SJSA1 (cell line): Measurements from ENCODE around the gene GPR137. TPM values are rescaled to one million over a fixed set of nuclear protein-coding genes. Genes with fewer than 3 reads are reported as not detected.
"Not testable (repeated sequence)": the region's sequence is repeated elsewhere in the genome, so short reads cannot be mapped to it uniquely, and the experiment has no call there.

Source experiments
- DNase-seq, 2 experiments: peaks; one replicate each; pipeline ENCODE4 v3.0.0-alpha.2; 2015 to 2020; ENCODE audit warnings: low spot score in 2 of 2, low read depth in 1 of 2
- H3K27ac ChIP-seq: fragments of 250-450 bp; sonication (Bioruptor Pico); 2 replicates; pipeline ENCODE4 v1.5.1; 2020; ENCODE audit warnings: mild to moderate bottlenecking, moderate library complexity
- H3K27me3 ChIP-seq: fragments of 250-450 bp; sonication (Bioruptor Pico); replicated peaks from 2 replicates; pipeline ENCODE4 v1.5.1; 2020; ENCODE audit warnings: mild to moderate bottlenecking, moderate library complexity
- H3K36me3 ChIP-seq: fragments of 250-450 bp; sonication (Bioruptor Pico); 2 replicates; pipeline ENCODE4 v1.5.1; 2020; ENCODE audit warnings: mild to moderate bottlenecking
- H3K4me1 ChIP-seq: fragments of 250-450 bp; sonication (Bioruptor Pico); replicated peaks from 2 replicates; pipeline ENCODE4 v1.6.1; 2021; ENCODE audit warnings: mild to moderate bottlenecking
- H3K4me3 ChIP-seq: fragments of 250-450 bp; sonication (Bioruptor Pico); 2 replicates; pipeline ENCODE4 v1.5.1; 2020; ENCODE audit warnings: mild to moderate bottlenecking
- H3K9me3 ChIP-seq: fragments of 250-450 bp; sonication (Bioruptor Pico); replicated peaks from 2 replicates; pipeline ENCODE4 v1.5.1; 2020; ENCODE audit warnings: mild to moderate bottlenecking
- total RNA-seq: library from RNA; depleted of rRNA; stranded (reverse); fragments of >200 nt; shearing (Covaris generic); gene quantifications from 2 replicates; pipeline ENCODE4 v1.2.3, GENCODE V29; 2014

GPR137 gene
- total RNA-seq, 1 experiment from 2014 or later, result 25.4 TPM

DNA sequence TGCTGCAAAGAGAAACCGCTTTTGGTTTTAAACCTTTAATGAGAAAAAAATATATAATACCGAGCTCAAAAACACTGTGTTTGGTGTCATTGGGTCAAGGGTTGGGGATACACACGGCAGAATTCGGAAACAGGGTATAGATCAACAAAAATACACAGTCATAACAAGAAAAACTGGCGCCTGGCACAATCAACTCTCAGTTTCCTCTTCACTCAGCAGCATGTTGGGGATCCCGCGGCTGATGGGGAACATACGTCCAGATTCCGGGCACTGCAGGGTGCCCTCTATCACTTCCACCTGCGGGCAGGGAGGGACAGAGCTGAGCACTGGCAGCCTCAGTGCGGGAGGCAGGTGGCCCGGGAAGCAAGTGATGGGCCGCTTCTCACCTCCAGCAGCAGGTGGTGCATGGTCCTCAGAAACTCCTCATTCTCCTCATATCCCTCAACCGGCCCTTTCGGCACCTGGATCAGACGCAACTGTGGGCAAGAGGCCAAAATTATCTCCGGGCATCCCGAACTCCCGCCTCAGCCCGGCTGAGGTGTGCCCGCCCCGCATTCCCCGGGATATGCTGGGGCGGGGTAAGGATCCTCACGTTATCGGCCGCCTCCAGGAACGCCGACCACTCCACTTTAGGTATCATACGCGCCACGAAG, 31.1 kb downstream of the GPR137 start:
- peak overlapping the region; percentile 69 for H3K4me3 ChIP-seq
- H3K9me3 ChIP-seq, result no peaks in the 10 kb centered on the region
- H3K27me3 ChIP-seq, result no peaks in the 10 kb centered on the region
- peaks cover 43% of the 10 kb centered on the region for H3K36me3 ChIP-seq
- peak overlapping the region; percentile 81 for H3K27ac ChIP-seq
- no peak for DNase-seq
- peaks cover 16% of the 10 kb centered on the region for H3K4me1 ChIP-seq

DNA sequence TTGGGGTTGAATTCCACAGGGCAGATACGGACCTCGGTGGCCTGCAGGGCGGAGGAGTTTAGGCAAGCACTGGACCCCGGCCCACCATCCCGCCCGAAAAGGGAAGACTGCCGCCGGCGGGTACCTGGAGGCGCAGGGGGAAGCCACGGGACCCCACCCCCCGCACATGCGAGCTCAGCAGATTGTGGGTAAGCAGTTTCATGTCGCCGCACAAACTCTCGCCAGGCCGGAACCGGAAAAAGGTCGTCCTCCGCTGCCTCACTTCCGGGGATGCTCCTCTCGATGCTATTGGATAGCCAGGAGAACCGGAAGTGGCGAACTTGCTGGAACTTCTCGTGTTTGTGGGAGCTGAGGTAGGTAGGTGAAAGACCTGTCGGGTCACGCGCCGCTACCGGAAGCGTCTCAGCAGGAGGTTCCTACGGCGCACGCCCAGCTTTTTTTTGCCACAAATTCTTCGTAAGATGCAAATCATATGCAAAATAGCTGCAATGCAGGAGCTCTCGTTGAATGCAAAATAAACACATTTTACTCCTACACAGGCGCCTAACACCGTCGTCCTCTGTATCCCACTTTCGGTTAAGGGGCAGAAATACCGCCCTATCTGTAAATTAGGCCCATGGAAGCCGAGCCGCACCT, 31.8 kb downstream of the GPR137 start, which contains the start of gene TRMT112:
TSS of gene TRMT112 (minus strand) at position 235 of the 636 bp plus-strand sequence. CDS start at position 202, 33 bp downstream.
- Histone ChIP-seq H3K9me3 (no peaks in the 10 kb centered on the region), H3K27ac (peak within 1 kb of the TSS; percentile 81), H3K27me3 (no peaks in the 10 kb centered on the region), H3K4me3 (peak within 1 kb of the TSS; percentile 69), H3K36me3 (peaks cover 44% of the 10 kb centered on the region), H3K4me1 (peaks cover 20% of the 10 kb centered on the region)
- DNase-seq, result peak; percentile 93 to 99

DNA sequence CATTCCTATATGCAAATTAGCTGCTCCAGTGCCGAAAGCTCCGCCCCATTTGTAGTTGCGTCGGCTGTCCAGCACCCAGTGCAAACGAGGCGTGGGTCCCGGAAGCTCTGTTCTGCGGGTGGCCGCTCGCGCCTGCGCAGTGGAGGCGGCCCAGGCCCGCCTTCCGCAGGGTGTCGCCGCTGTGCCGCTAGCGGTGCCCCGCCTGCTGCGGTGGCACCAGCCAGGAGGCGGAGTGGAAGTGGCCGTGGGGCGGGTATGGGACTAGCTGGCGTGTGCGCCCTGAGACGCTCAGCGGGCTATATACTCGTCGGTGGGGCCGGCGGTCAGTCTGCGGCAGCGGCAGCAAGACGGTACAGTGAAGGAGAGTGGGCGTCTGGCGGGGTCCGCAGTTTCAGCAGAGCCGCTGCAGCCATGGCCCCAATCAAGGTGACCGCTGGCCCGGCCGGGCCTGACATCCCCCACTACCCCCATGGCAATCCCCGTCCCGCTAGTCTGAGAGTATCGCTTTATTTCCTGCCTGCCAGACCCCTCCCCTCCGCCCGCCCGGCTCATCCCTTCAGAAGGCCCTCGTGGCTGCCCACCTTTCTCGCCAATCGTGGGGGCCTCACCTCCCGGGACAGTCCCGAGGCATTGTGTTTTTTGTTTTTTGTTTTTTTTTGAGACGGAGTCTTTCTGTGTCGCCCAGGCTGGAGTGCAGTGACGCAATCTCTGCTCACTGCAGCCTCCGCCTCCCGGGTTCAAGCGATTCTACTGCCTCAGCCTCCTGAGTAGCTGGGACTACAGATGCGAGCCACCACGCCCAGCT, 32.5 kb downstream of the GPR137 start, which contains the start of gene PRDX5:
TSS of gene PRDX5 (plus strand) at position 161 of the 805 bp plus-strand sequence. CDS start at position 256, 95 bp downstream.
- peak within 1 kb of the TSS; percentile 69 for H3K4me3 ChIP-seq

DNA sequence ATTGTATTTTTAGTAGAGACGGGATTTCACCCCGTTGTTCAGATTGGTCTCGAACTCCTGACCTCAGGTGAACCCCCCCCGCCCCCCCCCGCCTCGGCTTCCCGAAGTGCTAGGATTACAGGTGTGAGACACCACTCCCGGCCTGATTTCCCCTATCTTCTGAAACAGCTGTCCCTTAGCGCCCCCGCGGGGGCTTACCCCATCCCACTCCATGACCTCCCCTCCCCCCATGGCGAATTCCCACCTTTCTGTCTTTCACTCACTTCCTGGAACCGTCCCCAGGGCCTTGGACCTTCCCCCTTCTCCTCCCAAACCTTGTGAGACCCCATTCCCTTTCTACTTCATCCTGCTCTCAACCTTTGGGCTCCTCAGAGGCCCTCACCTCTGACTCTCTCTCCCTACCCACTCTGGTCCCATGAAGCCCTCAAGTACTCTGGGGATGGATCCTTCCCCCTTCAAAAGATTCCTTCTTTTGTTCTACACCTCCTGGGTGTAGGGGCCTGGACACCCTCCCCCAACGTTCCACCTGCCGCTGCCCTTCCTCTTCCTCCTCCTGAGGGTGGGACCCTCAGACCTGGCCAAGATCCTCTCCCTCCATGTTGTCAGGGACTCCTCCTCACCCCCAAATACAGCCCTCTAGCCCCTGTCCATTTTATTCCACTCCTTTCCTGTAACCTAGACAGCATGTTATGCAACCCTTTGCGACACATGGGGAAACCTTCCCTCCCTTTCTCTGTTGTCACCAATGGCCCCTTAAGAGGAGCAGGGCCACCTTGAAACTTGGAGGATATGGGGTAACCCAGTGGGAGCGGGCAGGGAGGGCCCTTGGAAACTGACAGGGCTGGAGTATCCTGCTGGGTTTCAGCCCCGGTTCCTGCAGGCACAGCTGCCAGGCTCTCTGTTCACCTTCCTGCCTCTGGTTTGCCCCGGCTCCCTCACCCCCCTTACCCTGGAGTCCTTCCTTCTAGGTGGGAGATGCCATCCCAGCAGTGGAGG, 33.4 kb downstream of the GPR137 start:
- H3K36me3 ChIP-seq, result peaks cover 42% of the 10 kb centered on the region
- H3K27ac ChIP-seq, result no peak overlapping the region; the same call in 1 of the 2 replicates
- no peaks in the 10 kb centered on the region for H3K27me3 ChIP-seq
- peaks cover 20% of the 10 kb centered on the region for H3K4me1 ChIP-seq
- H3K4me3 ChIP-seq, result peak overlapping the region; percentile 69
- no peaks in the 10 kb centered on the region for H3K9me3 ChIP-seq
- no peak for DNase-seq

More for the DNA sequence above, 32.5 kb downstream of the GPR137 start, which contains the start of gene PRDX5:
- H3K4me1 ChIP-seq, result peaks cover 20% of the 10 kb centered on the region
- peak; percentile 97 to 99 for DNase-seq
- H3K27me3 ChIP-seq, result no peaks in the 10 kb centered on the region
- H3K9me3 ChIP-seq, result no peaks in the 10 kb centered on the region
- peak within 1 kb of the TSS; percentile 81 for H3K27ac ChIP-seq
- H3K36me3 ChIP-seq, result peaks cover 46% of the 10 kb centered on the region

DNA sequence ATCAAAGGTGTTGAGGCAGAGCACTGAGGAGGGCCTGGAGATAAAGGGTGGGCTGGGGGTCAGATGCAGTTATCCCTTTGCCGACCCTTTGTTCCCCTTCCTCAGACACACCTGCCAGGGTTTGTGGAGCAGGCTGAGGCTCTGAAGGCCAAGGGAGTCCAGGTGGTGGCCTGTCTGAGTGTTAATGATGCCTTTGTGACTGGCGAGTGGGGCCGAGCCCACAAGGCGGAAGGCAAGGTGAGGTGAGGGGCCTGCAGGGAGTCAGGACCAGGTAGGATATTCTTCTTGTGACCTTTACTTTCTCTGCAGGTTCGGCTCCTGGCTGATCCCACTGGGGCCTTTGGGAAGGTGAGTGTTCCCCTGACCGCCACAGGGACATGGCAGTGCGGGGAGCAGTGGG, 34.9 kb downstream of the GPR137 start:
- no peak overlapping the region for H3K4me3 ChIP-seq
- no peak for DNase-seq
- H3K4me1 ChIP-seq, result peaks cover 20% of the 10 kb centered on the region

DNA sequence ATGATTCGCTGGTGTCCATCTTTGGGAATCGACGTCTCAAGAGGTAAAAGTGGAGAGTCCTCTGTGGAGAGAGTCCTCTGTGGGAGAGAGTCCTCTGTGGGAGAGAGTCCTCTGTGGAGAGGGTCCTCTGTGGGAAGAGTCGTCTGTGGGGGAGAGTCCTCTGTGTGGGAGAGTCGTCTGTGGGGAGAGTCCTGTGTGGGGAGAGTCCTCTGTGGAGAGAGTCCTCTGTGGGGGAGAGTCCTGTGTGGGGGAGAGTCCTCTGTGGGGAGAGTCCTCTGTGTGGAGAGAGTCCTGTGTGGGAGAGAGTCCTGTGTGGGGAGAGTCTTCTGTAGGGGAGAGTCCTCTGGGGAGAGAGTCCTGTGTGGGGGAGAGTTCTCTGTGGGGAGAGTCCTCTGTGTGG, 35.4 kb downstream of the GPR137 start:
- H3K27ac ChIP-seq, result no peak overlapping the region
- peaks cover 20% of the 10 kb centered on the region for H3K4me1 ChIP-seq
- H3K27me3 ChIP-seq, result no peaks in the 10 kb centered on the region
- H3K4me3 ChIP-seq, result no peak overlapping the region
- DNase-seq, result no peak
- no peaks in the 10 kb centered on the region for H3K9me3 ChIP-seq
- peaks cover 24% of the 10 kb centered on the region for H3K36me3 ChIP-seq

More for the DNA sequence above, 34.9 kb downstream of the GPR137 start:
- no peaks in the 10 kb centered on the region for H3K27me3 ChIP-seq
- no peaks in the 10 kb centered on the region for H3K9me3 ChIP-seq
- peaks cover 27% of the 10 kb centered on the region for H3K36me3 ChIP-seq
- no peak overlapping the region for H3K27ac ChIP-seq

DNA sequence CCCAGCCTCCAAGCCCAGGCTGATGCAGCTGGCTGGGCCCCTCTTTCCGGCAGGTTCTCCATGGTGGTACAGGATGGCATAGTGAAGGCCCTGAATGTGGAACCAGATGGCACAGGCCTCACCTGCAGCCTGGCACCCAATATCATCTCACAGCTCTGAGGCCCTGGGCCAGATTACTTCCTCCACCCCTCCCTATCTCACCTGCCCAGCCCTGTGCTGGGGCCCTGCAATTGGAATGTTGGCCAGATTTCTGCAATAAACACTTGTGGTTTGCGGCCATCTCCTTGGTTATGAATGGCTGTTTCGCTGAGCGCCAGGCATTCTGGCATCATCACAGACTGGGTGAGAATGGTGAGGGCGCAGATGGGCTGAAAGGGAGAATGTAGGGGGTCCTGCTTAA, 35.9 kb downstream of the GPR137 start:
- Histone ChIP-seq H3K27ac (no peak overlapping the region), H3K27me3 (no peaks in the 10 kb centered on the region), H3K36me3 (peaks cover 19% of the 10 kb centered on the region), H3K4me3 (no peak overlapping the region), H3K9me3 (no peaks in the 10 kb centered on the region), H3K4me1 (peaks cover 19% of the 10 kb centered on the region)
- DNase-seq, result peak; percentile 66 to 75

DNA sequence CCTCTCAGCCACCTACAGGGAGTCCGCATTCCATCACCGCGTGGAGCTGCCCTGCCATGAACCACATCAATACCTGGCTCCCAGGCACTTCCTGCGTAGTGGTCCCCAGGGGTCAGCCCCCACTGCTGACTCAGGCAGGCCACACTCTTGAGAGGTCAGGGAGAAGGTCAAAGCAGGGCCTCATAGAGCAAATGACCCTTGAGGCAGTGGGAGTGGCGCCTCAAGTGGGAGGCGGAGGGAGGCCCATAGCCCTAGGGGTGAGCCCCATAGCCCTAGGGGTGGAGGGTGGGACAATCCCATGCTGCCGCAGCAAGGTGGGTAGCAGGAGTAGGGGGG, 37.2 kb downstream of the GPR137 start:
- Histone ChIP-seq H3K9me3 (no peaks in the 10 kb centered on the region), H3K4me1 (peaks cover 15% of the 10 kb centered on the region), H3K27me3 (no peaks in the 10 kb centered on the region), H3K27ac (no peak overlapping the region), H3K36me3 (peaks cover 11% of the 10 kb centered on the region), H3K4me3 (no peak overlapping the region)
- DNase-seq, result no peak

DNA sequence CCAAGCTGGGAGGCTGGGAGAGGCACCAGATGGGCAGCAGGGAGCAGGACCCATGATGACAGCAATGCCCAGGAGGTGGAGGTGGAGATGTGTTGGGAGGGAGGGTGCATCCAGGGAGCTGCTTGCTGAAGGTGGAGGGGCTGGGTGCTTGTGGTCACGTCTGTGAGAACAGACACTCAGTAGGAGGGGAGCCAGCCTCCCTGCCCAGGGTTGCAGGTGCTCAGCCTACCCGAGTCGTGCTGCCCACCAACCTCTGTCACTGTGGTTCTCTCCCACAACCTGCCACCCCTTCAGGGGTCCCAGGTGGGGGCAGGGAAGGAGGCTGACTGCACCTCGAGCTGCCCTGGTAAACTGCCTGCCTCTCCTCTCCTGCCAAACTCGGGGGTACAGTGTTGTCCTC, 37.7 kb downstream of the GPR137 start:
- Histone ChIP-seq H3K9me3 (no peaks in the 10 kb centered on the region), H3K27me3 (no peaks in the 10 kb centered on the region), H3K4me3 (no peak overlapping the region), H3K36me3 (peaks cover 11% of the 10 kb centered on the region), H3K27ac (no peak overlapping the region), H3K4me1 (peaks cover 15% of the 10 kb centered on the region)
- no peak for DNase-seq

DNA sequence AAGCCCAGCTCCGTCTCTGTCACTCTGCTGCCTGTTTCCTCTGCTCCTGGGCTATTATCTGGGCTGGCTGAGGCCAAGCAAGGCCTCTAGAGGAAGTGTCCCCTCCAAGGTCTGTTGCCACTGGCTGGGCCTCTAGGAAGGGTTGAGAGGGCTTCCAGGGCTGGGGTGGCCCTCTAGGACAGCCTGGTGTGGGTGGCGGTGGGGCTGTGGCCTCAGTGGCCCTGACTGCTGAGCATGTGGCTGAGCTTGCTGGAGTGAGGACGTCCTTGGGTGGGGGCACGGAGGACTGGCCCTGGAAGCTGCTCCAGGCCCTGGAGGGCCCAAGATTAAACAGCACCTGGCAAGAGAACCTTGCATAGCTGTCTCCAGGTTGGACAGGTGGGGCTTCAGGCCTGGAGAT, 38.3 kb downstream of the GPR137 start:
- not testable (repeated sequence) for H3K9me3 ChIP-seq, DNase-seq, H3K27ac ChIP-seq, H3K4me3 ChIP-seq, H3K27me3 ChIP-seq
- H3K4me1 ChIP-seq, result peaks cover 13% of the 10 kb centered on the region
- peaks cover 11% of the 10 kb centered on the region for H3K36me3 ChIP-seq

DNA sequence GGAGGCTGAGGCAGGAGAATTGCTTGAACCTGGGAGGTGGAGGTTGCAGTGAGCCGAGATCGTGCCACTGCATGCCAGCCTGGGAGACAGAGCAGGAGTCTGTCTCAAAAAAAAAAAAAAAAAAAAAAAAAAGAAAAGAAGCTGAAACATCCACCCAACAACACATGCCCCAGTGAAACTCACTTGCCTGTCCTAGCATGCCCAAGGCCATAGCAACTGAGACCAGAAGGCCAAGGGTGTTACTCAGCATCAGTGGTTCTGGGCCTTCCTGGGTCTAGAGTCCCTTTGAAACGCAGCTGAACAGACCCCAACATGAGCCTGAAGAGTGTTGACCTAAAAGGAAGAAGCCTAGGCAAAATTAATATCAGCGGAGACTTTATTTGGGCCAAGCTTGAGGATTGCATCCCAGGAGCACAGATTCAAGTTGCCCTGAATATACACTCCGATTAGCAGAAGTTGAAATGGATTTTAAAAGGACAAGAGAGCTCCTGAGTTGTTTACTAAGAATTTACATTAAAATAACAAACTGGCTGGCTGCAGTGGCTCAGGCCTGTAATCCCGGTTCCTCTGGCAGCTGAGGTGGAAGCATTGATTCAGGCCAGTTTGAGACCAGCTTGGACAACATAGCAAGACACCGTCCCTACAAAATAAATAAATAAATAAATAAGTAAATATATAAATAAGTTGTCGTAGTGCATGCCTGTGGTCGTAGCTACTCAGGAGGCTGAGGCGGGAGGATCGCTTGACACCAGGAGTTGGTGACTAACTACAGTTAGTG, 39.2 kb downstream of the GPR137 start:
- Histone ChIP-seq H3K4me3 (no peak overlapping the region), H3K27me3 (no peaks in the 10 kb centered on the region), H3K36me3 (peaks cover 11% of the 10 kb centered on the region), H3K4me1 (peaks cover 10% of the 10 kb centered on the region), H3K27ac (no peak overlapping the region), H3K9me3 (no peaks in the 10 kb centered on the region)
- DNase-seq, result no peak

DNA sequence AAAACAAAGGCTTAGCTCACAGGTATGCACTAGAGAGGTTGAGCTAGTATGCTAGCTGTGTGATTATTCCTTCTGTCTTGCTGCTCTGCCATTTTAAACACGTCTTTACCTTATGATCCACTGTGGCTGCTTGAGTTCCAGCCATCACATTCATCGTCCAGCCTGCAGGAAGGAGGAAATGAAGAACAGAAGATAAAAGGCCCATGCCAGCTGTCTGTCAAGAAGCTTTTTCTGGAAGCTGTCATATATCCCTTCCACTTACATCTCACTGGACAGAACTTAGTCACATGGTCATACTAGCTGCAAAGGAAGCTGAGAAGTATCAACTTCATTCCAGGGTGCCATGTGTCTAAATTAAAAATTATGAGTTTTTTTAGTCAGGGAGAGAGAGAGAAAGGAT, 41.7 kb downstream of the GPR137 start:
- DNase-seq, result no peak
- no peaks in the 10 kb centered on the region for H3K9me3 ChIP-seq
- H3K27ac ChIP-seq, result no peak overlapping the region
- H3K4me1 ChIP-seq, result peaks cover 9% of the 10 kb centered on the region
- peaks cover 6% of the 10 kb centered on the region for H3K36me3 ChIP-seq
- H3K4me3 ChIP-seq, result no peak overlapping the region
- H3K27me3 ChIP-seq, result no peaks in the 10 kb centered on the region
